Stimulated activated CD4-positive, alpha-beta T cell treated with anti-CD3 and anti-CD28 coated beads, TNF-alpha, amount 100 ng/mL, for 4 hours (primary cell): ENCODE results near the gene TJAP1.

Source experiments
- DNase-seq, 3 experiments: peaks; one replicate each; pipeline ENCODE4 v3.0.0-alpha.2; 2020; ENCODE audit warnings: low read depth in 3 of 3

Gene TJAP1

DNA sequence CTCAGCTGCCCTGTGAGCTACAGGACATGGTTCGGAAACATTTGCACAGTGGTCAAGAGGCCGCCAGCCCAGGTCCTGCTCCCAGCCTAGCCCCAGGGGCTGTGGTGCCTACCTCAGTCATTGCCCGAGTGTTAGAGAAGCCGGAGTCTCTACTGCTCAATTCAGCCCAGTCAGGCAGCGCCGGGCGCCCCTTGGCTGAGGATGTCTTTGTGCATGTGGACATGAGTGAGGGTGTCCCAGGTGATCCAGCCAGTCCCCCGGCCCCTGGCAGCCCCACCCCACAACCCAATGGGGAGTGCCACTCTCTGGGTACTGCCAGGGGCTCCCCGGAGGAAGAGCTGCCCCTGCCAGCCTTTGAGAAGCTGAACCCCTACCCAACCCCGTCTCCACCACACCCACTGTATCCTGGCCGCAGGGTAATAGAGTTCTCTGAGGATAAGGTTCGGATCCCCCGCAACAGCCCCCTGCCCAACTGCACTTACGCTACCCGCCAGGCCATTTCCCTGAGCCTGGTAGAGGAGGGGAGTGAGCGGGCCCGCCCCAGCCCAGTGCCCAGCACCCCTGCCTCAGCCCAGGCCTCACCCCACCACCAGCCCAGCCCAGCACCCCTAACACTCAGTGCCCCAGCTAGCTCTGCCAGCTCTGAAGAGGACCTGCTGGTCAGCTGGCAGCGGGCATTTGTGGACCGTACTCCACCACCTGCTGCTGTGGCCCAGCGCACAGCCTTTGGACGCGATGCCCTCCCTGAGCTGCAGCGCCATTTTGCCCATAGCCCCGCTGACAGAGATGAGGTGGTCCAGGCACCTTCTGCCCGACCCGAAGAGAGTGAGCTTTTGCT lies 27.6 kb downstream of the TJAP1 start:
- no peak for DNase-seq

DNA sequence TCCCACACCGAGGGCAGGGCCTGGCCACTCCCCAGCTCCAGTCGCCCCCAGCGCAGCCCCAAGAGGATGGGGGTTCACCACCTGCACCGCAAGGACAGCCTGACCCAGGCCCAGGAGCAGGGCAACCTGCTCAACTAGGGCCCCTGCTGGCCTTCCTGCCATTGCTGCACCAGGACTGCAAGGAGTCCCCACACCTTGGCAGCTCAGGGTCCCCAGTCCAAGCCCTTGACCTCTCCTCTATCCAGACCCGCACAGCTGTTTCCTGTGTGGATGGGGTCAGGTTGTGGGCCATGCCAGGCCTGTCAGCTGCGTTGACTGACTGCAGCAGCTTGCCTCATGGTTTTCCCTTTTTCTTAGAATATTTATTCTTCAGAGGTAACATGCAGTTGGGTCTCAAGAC lies 28.3 kb downstream of the TJAP1 start:
- no peak for DNase-seq

DNA sequence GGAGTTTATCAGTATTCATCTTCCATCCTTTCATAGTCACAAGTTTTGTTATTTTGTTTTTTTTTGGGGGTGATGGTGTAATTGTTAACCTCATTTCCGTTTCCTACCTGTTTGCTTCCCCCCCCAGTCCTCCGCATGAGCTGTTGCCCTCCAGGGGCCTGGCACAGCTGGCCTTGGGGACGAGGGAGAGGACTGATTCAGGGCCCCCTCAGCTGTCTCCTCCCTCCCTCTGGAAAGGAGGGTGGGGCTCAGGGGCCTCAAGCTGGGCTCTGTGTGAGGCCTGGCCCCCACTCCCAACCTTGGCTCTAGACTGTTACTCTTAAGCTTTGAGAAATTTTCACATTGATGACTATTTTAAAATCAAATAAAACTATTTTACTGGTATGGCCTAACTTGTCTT lies 28.8 kb downstream of the TJAP1 start:
- no peak for DNase-seq

DNA sequence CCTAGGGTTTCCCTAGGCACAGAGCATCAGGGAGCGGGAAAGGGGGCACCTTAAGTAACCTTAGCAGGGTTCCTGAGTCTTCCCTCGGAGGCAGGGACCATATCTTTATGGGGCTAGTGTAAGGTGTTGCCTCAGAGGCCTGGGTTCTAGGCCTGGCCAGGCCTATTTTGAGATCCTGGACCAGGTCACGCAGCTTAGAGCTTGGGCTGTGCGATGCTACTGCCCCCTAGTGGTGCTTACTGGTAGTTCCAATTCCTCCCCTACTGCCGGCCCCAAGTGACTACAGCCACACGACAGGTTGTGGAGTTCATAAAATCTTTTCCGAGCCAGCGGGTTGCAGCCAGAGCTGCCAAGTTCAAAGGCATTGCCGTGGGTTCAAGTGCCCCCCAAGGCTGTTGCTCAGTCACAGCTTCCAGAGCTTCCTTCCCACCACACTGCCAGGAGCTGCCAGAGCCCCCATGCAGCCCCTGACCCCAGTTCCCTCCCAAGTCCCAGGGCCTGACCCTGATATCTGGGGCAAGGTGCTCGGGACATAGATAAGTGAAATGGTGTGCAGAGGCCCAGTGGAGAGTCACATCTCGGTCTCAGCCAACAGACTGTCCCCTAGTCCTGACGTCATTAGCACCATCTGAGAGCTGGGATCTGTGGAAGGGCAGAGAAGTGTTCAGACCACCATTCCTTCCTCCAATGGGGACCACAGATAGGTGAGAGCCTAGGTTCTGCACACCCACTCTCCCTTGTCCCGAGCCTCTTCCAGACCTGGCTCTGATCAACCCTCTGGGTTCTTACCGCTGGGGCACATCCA lies 29.5 kb downstream of the TJAP1 start:
- DNase-seq, result peak; percentile 50 to 71 (median 59)

DNA sequence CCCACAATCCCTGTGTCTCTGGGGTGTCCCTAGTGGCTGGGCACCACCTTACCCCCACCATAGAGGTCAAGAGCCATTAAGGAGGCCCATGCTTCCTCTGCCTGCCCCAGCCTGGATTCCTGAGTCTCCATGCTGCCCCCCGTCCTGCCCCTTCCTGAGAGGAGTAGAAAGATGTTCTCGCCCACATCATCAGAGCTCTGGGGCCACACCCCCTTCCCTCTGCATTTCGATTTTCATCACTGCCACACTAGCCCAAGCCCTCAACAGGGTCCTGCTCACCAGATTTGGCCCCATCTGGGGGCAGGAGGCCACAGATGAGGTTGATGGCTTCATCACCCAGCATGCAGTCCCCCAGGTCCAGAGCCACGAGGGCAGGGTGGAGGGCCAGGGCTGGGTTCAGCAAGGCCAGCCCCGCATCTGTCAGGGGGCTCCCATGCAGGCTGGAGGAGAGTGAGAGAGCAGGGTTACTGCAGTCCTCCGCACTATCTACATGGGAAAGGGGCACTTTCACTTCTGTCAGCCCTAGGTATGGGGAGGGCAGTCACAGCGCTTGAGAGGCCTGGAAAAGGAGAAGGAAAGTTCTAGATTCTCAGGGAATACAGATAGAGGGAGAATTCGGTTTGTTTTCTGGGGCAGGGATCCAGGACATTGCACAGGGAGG lies 31.2 kb downstream of the TJAP1 start:
- DNase-seq, result no peak

DNA sequence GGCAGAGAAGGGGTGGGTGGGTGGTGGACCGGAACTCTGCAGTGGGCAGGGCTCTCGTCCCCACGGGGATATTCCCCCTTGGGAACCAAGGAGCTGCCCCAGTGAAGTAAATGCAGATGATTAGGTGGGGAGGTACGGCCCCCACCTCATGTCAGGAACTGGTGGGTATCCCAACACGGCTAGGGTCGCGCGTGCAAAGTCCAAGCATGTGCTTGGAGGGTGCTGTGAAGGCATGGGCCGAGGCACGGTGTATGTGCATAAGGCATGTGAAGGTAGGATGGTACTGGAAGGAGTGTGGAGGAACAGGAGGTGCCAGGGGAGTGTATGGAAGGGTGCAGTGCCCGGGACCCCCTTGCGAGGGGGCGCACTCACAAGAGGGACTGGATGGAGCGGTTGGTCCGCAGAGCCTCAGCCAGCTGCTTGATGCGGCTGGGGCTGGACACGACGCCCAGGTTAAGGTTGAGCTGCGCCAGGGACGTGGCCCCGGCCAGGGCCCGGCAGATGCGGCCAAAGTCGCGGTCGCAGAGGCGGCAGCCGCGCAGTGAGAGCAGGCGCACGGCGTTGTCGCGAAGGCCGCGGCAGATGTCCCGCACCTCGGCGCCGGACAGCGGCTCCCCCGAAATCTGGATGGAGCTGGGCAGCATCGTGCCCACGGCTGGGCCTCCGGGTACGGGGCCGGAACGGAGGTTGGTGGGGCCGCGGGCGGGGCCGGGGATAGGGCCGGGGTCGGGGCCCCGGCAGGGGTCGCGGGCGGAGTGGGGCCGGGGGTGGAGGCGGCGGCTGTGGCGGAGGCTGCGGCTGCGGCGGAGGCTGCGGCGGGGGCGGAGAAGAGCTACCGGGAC lies 32.0 kb downstream of the TJAP1 start:
- DNase-seq, result no peak

DNA sequence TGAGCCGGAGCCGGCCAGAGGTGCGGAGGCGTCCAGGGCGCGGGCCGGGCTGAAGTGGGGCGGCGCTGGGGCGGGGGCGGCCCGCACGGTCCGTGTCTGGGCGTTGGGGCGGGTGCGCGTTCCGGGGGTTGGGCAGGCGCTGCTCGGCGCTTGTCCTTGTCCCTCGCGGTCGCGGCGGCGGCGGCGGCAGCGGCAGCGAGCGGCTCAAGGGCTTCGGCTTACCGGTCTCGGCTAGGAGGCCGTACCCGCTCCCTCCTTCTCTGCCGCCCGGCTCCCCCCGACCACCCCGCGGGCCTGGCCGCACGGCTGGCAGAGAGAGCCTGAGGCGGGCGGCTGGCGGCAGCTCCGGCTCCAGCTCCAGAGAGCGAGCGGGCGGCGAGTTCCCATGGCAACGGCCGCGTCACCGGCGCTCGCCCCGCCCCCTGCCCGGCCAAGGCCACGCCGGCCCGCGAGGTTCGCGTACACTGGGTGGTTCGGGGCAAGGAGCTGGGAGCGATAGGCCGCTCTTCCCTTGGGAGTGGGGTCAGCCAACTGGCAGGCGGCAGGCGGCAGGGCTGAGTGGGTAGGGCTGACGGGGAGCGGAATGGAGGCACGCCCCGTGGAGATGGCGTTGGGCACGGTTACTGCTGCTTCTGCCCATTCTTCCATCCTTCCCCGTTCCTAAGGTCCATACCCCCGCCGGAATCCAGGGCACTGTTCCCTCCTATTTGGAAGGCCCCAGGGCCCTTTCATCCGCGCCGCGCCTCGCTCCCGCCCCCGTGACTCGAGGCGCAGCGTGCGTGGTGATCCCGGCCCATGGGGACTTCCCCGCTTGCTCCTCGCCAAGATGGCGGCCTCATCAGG lies 32.8 kb downstream of the TJAP1 start, which contains the start of gene LRRC73:
Gene LRRC73 (minus strand): TSS at position 363 of the 843 bp plus-strand sequence. CDS start 561 bp downstream, outside the sequence.
- peak; percentile 58 to 74 (median 66) for DNase-seq

DNA sequence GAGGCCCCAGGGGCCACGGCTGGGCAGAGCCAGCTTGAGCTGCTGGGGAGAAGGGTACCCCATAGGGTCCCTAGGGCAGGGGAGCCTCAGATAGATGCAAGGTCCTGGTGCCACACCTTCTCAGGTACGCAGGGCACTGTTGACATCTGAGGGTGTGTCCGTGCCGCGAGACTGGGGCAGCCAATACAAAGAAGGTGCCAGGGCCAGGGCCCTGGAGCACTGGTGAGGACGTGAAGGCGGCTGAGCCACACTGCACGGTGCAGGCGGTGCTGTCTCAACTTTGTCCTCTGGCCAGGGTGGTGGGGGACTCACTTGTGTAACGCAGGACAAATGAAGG lies 33.4 kb downstream of the TJAP1 start:
- no peak for DNase-seq

DNA sequence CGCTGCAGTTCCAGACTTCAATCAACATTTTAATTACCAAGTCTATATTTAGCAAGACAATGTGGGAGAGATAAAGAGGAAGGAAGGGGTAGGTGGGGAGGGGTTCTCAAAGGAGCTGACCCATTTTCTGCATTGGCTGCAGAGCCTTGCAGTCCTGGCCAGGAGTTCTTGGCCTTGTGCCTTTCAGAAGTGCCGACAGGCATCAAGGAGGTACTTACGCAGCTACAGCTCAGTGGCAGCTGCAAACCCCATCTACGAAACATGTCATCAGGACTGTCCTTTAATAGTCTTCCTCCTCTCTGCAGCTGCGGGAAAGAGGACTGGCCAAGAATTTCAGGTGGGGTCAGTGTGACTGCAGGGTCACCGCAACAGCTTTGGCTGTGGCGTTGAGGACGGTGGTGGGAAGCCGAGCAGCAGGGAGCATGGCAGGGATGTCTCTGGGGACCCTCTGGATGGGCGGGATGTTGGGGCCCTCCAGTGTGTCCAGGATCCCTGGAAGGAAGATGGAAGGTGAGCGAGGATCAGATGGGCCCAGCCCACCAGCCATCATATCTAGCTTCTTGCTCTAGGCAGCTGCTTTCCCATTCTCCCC lies 34.5 kb downstream of the TJAP1 start:
- DNase-seq, result no peak

DNA sequence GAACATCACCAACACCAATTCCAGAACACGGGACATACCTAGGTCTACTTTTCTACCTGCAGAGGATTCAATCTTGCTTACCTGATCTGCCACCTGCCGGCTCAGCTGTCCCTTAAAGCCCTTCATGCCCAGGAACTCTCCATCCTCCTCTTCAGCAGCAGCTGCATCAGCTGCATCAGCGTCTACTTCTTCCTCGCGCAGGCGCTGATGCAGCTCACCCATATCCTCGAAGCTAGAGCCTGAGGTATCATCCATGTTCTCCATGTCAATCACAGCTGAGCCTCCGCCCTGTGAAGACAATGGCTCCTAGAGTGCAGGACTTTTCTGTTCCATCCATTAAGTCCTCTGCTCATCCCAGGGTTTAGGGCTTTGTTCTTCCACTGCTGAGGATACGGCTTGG lies 38.4 kb downstream of the TJAP1 start:
- no peak for DNase-seq

DNA sequence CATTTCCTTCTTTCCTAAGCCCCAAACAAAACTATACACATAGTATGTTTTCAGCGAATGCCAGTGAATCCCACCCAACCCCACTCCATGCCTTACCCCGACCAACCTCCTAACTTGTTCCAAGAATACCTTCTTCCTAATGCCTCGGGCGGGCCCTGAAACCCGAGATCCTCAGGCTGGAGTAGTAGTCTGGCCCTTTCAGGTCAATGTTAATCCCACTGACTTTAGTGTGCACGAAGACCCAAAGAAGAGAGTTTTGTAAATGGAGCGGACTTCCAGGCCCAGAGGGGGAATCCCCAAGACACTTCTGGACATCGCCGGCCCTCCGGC lies 39.0 kb downstream of the TJAP1 start:
- DNase-seq, result no peak

DNA sequence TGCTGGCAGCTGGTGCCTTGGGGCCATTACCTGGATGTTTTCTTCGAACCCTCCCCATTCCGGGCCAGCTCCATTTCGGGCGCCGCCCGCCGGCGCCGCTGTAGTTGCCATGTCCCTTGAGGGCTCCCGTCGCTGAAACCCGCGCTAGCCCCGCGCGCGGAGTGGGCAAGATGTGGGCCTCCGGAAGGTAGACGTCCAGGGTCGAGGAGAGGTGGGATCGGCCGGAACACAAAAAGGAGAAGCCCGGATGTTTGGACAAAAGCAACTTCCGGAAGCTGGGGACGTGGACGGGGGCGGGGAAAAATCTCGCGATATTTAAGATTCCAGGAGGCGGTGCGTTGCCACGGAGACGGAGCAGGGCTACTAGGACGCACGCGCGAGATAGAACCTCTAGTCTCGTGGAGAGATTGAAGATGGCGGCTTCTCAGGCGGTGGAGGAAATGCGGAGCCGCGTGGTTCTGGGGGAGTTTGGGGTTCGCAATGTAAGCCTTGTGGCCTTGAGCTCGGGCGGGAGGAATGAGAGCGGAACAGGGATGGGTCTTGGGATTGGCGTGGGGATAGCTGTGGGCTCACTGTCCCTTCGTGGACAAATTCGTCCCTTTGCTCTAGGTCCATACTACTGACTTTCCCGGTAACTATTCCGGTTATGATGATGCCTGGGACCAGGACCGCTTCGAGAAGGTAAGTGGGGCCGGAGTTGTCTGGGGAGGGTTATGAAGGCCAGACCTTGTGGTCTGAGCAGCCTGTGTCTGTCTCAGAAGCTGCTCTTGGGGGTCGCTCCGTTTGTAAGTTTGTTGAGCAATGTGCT lies 39.5 kb downstream of the TJAP1 start, which contains the start of the genes POLR1C and YIPF3:
Gene POLR1C (plus strand): TSS at position 393 of the 808 bp plus-strand sequence. CDS start 21 bp downstream, at position 414.
Gene YIPF3 (minus strand): TSS at position 230 of the 808 bp plus-strand sequence. CDS start 119 bp downstream, at position 111.
- peak; percentile 81 to 96 (median 94) for DNase-seq

DNA sequence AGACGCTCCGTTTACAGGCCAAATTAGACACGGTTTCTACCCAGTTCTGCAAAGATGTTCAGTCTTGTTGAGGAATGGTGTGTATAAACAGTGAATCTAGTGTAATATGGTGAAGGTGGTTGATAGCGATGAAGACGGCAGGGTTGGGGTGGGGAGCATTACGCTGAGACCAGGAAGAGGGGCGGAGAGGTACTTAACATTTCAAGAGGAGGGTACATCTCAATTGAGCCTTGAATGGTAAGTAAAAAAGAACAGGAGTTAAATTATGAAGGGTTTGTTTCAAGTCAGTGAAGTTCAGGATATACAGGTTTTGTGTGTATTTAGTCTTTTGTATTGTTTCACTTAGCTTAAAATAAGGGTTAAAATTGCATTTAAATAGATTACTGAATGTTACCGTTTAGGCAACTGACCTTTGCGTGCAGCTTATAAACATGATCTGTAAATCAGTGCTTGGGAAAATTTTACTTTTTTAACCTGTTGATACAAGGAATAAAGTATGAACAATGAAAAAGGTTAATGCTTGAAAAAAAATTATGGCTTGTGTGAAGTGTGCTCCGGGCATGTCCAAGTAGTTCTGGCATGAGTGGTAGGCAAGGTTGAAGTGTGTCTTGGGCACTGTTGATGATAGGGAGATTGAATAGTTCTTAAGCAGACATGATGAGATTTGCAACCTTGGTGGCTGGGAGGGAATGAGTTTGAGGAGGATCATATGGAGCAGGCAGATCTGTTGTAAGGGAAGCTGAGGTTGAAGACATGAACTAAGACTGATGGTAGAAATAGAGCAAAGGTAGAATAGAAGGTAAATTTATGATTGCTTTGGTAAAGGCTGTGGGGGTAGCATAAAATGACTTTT lies 40.4 kb downstream of the TJAP1 start:
- no peak for DNase-seq

DNA sequence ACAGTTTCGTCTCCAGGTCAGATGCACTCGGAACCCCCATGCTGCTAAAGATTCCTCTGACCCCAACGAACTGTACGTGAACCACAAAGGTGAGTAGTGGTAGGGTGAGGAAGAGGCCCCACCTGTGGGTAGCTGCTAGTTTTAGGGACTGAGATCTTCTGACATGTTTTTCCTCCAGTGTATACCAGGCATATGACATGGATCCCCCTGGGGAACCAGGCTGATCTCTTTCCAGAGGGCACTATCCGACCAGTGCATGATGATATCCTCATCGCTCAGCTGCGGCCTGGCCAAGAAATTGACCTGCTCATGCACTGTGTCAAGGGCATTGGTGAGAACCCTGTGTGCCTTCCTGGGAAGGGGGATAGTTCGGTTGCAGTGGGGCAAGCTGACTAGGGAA lies 42.7 kb downstream of the TJAP1 start:
- DNase-seq, result no peak

DNA sequence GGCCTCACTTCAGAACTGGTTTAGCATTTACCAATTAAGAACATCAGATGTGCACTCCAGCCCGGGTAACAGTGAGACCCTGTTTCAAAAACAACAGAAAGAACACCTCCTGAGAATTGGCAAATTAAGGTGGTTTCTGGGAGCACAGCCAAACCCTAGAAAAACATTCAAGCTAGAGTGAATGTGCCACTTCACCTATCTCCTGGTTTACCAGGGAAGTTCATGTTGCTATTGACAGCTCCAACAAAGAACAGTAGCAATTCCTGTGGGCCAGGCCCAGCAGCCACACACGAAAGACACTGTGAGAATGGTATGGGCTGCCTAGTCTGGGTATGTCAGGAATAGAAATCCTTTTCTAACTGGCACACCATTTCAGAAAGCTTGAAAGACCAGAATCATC lies 44.5 kb downstream of the TJAP1 start:
- no peak for DNase-seq

DNA sequence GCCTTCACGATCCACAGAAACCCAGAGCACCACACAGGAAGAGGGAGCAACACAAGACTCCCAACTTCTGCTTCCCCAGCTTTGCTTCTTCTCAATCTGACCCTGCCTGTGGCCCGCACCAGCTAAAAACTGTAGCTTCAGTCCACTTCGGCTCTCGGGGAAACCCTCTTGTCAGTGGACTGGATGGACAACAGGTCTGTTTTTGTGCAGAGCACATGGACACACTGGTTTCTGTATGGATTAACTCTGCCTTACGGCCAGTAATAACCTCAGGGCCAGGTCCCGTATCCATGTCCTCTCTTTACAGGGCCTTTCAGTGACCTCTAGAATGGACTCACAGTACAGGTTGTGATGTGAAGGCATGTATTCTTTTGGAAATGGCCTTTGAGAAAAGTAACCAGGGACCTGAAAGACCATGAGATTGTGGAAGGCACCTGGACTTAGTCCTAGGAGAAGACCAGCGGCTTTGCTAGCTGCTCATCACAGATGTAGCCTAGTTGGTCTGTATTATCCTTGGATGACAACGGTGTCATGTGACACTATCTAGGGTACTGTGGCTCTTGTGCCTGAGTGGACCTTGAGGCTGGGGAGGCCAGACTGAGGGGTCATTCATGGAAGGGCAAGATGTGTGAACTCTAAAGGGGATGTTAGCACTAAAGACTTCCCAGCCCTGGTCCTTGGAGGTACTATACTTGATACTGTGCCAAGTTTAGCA lies 45.3 kb downstream of the TJAP1 start:
- no peak for DNase-seq

DNA sequence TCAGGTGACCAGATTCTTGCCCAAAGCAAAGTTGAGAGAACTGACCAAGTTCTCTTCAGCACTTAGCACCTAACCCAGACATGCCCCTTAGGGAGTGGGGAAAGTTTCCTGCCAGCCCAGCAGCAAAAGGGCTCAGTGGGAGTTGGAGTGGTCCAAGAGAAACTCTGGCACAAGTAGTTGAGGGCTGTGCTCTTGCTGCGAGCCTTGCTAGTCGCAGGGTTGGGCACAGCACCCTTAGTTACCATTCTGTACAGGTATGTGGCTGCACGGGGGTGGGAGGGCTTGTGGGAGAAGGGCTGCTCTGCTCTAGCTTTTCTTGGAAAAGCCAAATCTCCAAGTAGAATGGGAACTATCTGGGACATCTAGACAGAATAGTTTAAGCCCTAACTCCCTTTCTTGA lies 45.9 kb downstream of the TJAP1 start:
- no peak for DNase-seq
